T-helper 1 cell treated with Interleukin-12 subunit alpha and Interleukin-12 subunit beta and Interleukin-4 antibody, amounts not matched to agents 30 ng/mL and 1 ng/mL, for 36 hours (primary cell): ENCODE results near the gene MFSD6L. TPM values are rescaled to one million over a fixed set of nuclear protein-coding genes. Genes with fewer than 3 reads are reported as not detected.

Experiments
- intact Hi-C: fragments of 100-400 bp; cut with micrococcal nuclease; formaldehyde crosslinking; loops from one replicate; pipeline ENCODE4 v1.15.1; 2024
- total RNA-seq: library from RNA; stranded (reverse); gene quantifications from 2 replicates; pipeline ENCODE4 v1.2.3, GENCODE V29; 2022

MFSD6L gene
- total RNA-seq, 1 donor from 2014 or later = 0.39 TPM

DNA sequence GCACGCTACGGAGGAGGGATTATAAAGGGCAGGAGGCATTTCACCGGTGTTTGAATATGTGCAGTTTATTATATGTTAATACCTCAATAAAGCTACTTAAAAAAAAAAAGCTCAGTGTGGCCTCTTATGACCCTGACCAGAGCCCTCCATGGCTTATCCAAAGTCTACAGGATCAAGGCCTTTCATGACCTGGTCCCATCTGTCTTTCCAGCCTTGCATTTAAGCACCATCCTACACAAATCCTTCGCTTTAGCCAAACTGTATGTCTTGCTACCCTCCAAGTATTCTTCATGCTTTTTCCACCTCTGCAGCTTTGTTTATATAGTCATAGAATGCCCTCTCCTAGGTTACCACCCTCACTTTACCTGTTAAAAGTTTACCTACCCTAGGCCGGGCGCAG, 6.5 kb downstream of the MFSD6L start:
- intact Hi-C loops = no loop called here

DNA sequence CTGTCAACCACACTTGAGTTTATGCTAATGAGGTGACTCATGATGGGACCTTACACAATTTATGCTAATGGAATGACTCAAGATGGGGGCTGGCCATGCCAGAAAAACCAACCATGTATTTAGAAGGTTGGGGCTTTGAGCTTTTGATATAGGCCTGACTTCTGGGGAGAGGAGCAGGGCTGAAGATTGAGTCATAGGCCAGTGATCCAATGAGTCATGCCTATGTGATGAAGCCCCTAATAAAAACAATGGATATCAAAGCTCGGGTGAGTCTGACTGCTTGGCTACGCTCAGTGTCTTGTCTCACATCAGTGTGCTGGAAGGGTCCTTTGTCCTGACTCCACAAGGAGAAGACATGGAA, 7.3 kb downstream of the MFSD6L start:
- intact Hi-C loops = no loop called here

DNA sequence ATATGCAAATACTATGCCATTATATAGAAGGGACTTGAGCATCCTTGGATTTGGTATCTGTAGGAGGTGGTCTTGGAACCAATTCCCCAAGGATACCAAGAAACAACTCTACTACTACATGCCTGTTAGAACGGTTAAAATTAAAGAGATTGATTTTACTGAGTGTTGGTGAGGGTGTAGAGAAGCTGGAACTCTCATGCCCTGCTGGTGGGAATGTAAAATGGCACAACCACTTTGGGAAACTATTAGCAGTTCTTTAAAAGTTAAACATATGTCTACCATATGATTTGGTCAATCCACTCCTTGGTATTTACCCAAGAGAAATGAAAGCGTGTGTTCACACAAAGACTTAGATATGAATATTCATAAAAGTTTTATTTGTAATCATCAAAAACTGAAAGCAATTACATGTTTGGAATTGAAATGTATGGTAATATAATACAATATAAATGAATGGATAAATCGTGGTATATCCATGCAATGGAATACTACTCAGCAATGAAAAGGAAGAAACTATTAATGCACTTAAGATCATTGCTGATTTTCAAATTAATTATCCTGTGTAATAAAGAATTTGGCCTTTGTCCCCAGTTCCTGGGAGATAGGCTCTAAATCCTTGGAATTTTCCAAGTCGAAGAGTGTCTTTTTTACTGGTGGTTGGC, 7.8 kb downstream of the MFSD6L start:
- intact Hi-C loops = no loop called here

- intact Hi-C loops = loop anchor here (10.0 kb wide), 1 partner anchor 105 kb away; no protein-coding TSS in a partner anchor
These were observed 9.4 kb downstream of the MFSD6L start for GRCh38 chr17:8789743-8790142.

- intact Hi-C loops = loop anchor here (10.0 kb wide), 1 partner anchor 106 kb away; no protein-coding TSS in a partner anchor
These were observed 10.2 kb downstream of the MFSD6L start for GRCh38 chr17:8788998-8789397.

- intact Hi-C loops = loop anchor here (1.0 to 10.0 kb wide), 3 partner anchors 109 to 375 kb away; no protein-coding TSS in a partner anchor
These were observed 13.4 kb downstream of the MFSD6L start for GRCh38 chr17:8785547-8786413.

DNA sequence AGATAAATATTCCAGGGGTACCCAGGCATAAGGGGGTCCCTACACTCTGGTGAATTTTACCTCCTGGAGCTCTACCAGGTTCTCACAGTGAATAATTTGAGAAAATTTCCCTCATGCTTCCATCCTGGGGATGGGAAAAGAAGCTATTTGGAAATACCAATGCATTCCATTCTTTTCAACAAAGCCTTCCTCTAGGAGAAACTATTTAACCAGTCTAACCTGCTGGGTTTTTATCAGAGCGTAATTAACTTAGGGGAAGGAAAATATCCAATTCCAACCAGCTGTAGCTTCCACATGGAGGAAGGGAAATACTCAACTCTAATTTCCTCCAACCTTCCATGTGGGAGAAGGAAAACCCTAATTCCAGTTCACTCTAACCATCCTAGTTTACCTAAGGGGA, 17.0 kb downstream of the MFSD6L start:
- intact Hi-C loops = loop anchor here (10.0 kb wide), 1 partner anchor 113 kb away; no protein-coding TSS in a partner anchor

DNA sequence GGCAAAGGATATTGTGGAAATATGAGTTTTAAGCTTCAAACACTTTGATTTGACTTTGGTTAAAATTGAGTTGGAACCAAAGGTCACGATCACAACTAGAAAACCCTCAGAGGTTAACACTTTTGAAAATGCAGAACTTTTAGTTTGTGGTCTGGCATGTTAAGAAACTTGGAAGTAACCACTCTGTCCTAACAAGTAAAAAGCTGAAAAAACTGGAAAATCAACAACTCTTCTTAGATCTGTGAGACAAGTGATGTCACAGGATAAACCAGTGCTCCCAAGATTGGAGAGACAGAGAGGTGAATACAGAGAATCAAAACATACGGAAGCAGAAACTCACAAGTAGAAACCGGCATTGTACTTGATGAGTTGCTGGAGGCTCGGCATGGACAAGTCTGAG, 17.4 kb downstream of the MFSD6L start:
- intact Hi-C loops = loop anchor here (10.0 kb wide), 1 partner anchor 113 kb away; no protein-coding TSS in a partner anchor

- intact Hi-C loops = no loop called here
These were observed 22.3 kb downstream of the MFSD6L start for GRCh38 chr17:8776881-8777280.

- intact Hi-C loops = no loop called here
These were observed 22.9 kb downstream of the MFSD6L start for GRCh38 chr17:8776248-8776647.

DNA sequence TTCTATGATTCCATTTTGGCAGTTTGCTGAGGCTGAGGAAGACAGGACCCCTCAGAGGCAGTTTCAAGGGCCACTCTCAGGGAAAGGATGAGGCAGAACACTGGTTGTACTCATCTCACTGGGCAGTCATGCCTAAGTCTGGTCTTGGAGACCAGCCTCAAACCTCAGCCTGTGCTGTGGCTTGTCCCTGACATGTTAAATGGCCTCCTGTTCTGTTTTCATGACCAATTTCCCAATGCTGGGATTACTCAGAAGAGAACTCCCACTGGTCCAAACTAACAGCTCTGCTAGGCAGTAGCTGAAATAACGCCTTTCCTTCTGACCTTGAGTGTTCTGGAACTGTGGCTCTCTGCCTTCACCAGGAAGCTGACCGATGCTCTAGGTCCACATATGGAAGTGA, 32.4 kb downstream of the MFSD6L start:
- intact Hi-C loops = no loop called here

GRCh38 chr17:8762012-8762411, 37.2 kb downstream of the MFSD6L start:
- intact Hi-C loops = no loop called here

DNA sequence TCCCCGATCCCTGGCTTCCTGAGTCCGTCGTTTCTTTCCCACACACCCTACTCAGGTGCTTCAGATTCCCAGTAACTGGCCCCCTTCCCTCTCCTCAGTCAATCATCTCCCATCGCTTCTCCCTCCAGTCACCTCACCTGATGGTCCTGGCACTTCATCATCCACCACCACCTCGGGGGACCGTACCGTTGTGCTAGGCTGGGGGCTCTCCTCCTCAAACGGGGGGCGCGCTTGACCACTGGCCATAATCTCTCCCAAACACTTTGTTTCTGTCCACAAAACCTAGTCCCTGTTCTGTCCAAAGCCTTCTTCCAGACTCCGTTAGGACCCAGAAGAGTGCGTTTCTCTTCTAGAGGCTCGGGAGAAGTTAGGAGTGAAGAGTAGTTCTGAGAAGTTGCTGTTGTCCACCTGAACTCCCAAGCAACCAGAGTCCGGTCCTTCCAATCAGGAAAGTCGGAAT, 41.0 kb downstream of the MFSD6L start, which contains the start of gene SPDYE4:
Gene SPDYE4, minus strand, starts transcription at position 410 of the 460 bp plus-strand sequence. Its CDS starts 164 bp downstream, at position 246.
- intact Hi-C loops = no loop called here

- intact Hi-C loops = no loop called here
These were observed 42.0 kb downstream of the MFSD6L start for GRCh38 chr17:8757189-8757588.

- intact Hi-C loops = no loop called here
These were observed 43.4 kb downstream of the MFSD6L start for GRCh38 chr17:8755590-8756255.

DNA sequence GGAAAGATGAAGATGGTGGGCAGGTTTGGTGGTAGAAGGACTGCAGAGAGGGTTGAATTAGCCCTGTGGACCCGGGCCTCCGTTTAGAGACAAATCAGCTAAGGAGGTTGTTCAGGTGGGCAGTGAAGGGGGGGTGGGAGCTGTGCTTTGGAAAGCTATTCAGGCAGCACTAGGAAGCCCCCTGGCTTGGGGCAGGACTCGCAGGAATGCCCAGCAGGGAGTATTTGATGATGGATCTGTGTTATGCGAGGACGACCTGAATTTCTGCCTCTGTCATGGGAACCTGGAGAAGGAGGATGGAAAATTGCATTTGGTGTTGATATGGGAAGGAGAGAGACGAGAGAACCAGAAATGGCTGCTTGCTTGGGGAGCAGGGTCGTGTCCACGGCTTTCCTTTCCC, 44.3 kb downstream of the MFSD6L start:
- intact Hi-C loops = loop anchor here (1.0 kb wide), 1 partner anchor 243 kb away; no protein-coding TSS in a partner anchor

GRCh38 chr17:8753976-8754440, 45.2 kb downstream of the MFSD6L start:
- intact Hi-C loops = loop anchor here (1.0 kb wide), 1 partner anchor 244 kb away; no protein-coding TSS in a partner anchor

DNA sequence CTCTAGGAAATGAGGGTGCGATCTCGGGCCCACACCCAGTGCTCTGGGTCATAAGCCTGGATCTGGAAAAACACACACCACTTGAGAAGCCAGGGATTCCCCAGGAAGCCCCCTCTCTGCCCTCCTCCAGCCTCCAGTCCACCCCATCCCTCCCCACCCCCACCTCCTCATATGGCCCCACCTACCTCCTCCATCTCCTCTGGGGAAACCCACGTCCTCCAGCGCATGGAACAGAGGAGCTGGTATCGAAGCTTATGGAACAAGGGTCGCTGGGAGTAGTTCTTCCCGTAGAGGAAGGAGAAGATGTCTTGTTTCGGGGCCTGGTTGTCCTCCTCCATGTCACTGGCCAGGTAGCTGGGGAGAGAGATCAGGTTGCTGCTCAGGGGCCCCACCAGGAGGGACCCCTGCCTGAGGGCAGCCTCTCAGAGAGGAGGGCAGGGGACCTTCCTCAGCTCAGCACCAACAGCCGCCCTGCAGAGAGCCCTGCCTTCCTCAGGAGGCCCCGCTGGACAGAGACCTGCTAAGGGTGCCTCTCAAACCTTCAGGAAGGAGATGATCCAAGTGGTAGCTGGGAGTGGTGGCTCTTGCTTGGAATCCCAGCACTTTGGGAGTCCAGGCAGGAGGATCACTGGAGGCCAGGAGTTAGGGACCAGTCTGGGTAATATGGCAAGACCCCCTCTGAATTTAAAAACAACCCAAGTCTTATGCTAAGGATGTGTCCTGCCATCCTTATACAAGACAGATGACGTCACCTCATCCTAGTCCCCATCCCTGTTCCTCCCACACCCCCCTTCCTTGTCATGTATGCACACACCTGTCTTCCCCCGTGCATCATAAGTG, 45.8 kb downstream of the MFSD6L start:
- intact Hi-C loops = no loop called here

- intact Hi-C loops = loop anchor here (5.0 to 10.0 kb wide), 4 partner anchors 148 to 687 kb away; partner anchors contain the start of genes HES7 and SLC25A35
These were observed 49.5 kb downstream of the MFSD6L start for GRCh38 chr17:8749616-8750015.

DNA sequence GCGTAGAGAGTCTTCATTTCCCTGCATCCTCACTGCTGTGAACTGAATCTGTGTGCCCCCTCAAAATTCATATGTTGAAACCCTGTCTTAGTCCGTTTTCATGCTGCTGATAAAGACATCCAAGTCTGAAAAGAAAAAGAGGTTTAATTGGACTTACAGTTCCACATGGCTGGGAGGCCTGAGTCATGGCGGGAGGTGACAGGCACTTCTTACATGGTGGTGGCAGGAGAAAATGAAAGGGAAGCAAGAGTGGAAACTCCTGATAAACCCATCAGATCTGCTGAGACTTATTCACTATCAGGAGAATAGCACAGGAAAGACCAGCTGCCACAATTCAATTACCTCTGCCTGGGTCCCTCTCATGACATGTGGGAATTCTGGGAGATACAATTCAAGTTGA, 51.4 kb downstream of the MFSD6L start:
- intact Hi-C loops = loop anchor here (5.0 to 10.0 kb wide), 4 partner anchors 150 to 685 kb away; partner anchors contain the start of genes HES7 and SLC25A35
